ENCODE data around the gene BRD2.

The BRD2 gene

DNA sequence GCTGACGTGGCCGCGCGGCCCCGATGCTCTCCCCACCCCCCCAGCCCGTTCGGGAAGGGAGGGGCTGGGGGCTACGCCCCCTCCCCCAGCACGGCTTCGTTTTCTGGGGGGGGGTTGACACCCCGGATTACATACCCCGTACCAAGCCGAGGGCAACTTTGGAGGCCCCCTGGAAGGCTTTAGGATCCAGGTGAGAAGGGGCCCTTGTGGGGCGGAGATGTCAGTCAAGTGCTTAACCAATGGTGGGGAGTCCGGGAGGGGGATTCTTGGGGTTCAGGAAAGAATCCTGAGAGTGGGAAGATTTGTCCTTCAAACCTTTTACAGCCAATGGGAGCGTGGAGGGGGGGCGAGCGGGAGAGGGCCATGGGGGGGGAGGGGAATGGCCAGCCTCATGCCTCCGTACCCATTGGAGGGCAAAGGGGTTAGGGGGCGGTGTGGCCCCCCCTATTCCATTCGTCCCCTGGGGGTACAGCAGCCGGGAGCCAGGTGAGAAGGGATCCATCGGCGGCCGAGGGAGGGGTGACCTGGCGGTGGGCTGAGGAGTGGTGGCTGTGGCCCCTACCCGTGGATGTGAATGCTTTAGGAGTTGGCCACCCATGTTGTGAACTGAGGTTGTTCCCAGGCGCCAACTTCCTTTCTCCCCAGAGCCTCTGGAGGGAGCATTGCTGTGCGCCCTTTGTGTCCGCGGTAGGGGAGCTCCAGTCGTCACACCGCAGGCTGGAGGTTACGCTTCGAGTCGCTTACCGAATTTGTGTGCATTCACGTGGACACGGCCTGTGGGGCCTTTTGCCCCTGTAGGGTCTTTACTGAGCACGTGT lies 682 bp downstream of the BRD2 start:
- DNase-seq (ENCODE audit: low spot score): no peak
- TF ChIP-seq, protein P1, sequence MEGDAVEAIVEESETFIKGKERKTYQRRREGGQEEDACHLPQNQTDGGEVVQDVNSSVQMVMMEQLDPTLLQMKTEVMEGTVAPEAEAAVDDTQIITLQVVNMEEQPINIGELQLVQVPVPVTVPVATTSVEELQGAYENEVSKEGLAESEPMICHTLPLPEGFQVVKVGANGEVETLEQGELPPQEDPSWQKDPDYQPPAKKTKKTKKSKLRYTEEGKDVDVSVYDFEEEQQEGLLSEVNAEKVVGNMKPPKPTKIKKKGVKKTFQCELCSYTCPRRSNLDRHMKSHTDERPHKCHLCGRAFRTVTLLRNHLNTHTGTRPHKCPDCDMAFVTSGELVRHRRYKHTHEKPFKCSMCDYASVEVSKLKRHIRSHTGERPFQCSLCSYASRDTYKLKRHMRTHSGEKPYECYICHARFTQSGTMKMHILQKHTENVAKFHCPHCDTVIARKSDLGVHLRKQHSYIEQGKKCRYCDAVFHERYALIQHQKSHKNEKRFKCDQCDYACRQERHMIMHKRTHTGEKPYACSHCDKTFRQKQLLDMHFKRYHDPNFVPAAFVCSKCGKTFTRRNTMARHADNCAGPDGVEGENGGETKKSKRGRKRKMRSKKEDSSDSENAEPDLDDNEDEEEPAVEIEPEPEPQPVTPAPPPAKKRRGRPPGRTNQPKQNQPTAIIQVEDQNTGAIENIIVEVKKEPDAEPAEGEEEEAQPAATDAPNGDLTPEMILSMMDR (IDR thresholded peaks at IDR 0.05; ENCODE audit: borderline replicate concordance, control extremely low read depth, extremely low read depth, insufficient read depth, missing control alignments): no peak
- in situ Hi-C loops (cut with MboI; ENCODE audit: low sequenced_read_pairs, unreplicated experiment): no loop called here

DNA sequence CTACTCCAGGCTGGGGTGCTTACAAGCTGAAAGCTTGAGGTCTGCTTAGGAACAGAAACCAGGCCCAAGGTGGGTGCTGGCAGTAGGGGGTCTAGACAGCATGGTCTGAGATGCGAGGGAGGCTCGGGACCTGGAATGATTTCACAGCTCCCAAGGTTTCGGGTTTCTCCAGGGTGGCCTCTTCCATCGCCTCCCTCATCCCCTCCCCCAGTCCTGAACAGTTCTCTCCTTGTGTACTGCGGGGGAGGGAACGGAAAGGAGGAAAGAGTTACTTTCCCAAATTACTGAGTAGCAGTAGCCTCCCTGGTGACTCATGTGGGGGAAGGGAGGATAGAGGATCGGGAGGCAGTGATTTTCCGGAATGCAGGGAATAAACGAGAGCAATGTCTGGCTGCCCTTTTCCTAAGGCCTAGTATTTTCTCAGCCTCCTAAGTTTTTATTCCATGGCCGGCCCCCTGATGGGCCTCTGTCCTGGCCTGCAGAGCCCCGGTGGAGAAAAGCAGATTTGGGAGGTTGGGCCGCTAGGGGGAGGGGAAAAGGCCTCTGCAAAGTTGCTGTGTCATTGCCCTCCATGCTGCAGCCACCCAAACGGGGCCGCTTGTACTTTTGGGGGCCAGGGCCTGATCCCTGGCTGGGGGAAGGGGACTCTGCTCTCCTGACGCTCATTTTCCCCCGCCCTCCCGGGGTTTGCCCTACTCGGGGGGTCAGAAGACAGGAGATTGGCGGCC lies 1.5 kb downstream of the BRD2 start:
- in situ Hi-C loops (cut with MboI; ENCODE audit: low sequenced_read_pairs, unreplicated experiment): no loop called here
- no peak for DNase-seq (ENCODE audit: low spot score)
- TF ChIP-seq, protein P1 (IDR thresholded peaks at IDR 0.05; ENCODE audit: borderline replicate concordance, control extremely low read depth, extremely low read depth, insufficient read depth, missing control alignments): no peak

DNA sequence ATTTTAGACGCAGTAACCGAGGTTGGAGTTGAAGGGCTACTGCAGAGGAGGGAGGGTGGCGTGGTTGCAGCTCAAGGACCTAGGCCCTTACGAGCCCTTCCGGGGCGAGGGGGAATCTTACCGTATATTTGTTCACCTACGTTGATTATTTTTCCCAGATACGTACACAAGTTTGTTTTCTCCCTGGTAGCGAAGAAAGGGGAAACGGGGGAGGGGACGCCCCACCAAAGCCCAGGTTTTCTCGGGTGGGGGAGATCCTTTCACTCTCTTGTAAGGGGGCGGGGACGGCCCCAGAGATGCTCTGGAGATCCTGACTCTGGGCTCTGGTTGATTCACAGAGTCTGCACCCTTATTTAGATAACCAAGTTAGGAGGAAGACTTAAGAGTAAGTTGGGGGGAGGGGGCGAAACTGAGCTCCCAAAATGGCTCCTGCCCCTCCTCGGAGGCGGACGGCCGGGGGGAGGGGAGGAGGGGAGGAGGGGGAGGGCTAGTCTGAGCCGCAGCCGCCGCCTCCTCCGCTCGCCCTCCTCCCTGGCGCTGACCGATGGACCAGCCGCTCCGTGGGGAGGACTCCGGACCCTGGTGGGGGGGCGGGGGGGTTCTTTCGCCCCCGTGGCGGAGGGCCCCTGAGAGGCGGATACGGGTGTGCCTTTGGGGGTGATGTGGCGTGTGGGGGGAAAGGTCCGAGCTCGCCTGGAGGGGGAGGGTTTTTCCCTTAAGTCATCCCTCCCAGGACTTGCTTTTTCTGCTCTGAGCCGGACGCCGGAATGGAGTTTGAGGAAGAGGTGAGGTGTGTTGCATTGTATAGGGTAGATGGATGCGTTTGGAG lies 2.2 kb downstream of the BRD2 start:
- in situ Hi-C loops (cut with MboI; ENCODE audit: low sequenced_read_pairs, unreplicated experiment): no loop called here
- DNase-seq (ENCODE audit: low spot score): peak; percentile 80
- TF ChIP-seq, protein P1 (IDR thresholded peaks at IDR 0.05; ENCODE audit: borderline replicate concordance, control extremely low read depth, extremely low read depth, insufficient read depth, missing control alignments): no peak

DNA sequence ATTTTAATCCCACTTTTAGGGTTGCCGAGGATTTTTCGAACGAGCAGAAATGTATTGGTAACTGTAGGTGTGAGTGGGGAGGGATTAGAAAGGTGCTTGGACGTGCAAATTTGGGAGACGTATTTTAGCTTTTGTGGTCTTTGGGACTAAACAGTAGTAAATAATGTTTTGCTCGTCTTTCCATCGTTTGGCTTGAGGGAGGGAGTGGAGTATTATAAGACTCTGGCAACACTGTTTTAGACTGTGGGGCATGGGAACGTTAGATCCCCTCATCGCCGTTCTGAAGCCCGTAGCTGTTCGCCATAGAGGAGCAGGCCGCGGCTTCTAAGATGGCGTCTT lies 2.8 kb downstream of the BRD2 start:
- no peak for DNase-seq (ENCODE audit: low spot score)
- in situ Hi-C loops (cut with MboI; ENCODE audit: low sequenced_read_pairs, unreplicated experiment): no loop called here
- TF ChIP-seq, protein P1 (IDR thresholded peaks at IDR 0.05; ENCODE audit: borderline replicate concordance, control extremely low read depth, extremely low read depth, insufficient read depth, missing control alignments): no peak

DNA sequence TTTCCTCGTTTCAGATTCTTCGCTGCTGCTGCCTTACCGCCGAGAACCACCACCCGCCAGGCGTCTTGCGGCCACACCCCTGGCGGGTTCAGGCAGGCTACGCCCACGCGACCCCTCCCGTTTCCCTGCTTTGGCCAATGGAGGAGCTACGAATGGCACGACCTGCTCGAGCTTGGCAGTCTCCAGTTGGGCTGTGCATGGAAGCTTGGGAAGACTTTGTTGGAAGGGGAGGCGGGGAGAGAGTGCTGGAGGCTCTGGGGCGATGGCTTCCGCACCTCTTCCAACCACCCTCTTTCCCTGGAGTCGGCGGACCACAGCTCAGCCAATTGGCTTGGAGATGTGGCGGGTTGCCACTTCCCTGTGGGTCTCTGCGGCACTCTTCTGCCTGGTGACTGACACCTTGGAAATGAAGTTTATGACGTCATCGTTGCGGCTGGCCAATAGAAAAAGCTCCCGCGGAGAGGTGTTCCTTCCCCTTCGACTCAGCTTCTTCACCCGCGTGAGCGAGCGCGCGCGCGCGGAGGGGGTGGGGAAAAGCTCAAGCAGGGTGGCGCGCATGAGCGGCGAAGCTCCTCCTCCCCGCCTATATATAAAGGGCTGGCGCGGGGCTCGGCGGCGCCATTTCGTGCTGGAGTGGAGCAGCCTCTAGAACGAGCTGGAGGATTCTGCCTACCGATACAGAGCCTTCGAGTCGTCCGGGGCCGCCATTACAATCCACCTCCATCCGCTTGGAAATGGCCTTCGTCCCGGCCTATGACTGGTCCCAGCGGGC lies 3.4 kb downstream of the BRD2 start:
- TF ChIP-seq, protein P1 (IDR thresholded peaks at IDR 0.05; ENCODE audit: borderline replicate concordance, control extremely low read depth, extremely low read depth, insufficient read depth, missing control alignments): no peak
- peak; percentile 96 for DNase-seq (ENCODE audit: low spot score)
- in situ Hi-C loops (cut with MboI; ENCODE audit: low sequenced_read_pairs, unreplicated experiment): no loop called here
